Smooth muscle cell of the umbilical artery (primary cell): ENCODE data around the gene FMNL1. TPM values are rescaled to one million over a fixed set of nuclear protein-coding genes. Genes with fewer than 3 reads are reported as not detected.

Experiments used
- total RNA-seq: library from RNA; depleted of rRNA; stranded (reverse); fragments of >200 nt; gene quantifications from 2 replicates; pipeline ENCODE4 v1.2.3, GENCODE V29; 2014

Gene FMNL1
- 1.9 and 2.7 TPM in 2 replicates for total RNA-seq

DNA sequence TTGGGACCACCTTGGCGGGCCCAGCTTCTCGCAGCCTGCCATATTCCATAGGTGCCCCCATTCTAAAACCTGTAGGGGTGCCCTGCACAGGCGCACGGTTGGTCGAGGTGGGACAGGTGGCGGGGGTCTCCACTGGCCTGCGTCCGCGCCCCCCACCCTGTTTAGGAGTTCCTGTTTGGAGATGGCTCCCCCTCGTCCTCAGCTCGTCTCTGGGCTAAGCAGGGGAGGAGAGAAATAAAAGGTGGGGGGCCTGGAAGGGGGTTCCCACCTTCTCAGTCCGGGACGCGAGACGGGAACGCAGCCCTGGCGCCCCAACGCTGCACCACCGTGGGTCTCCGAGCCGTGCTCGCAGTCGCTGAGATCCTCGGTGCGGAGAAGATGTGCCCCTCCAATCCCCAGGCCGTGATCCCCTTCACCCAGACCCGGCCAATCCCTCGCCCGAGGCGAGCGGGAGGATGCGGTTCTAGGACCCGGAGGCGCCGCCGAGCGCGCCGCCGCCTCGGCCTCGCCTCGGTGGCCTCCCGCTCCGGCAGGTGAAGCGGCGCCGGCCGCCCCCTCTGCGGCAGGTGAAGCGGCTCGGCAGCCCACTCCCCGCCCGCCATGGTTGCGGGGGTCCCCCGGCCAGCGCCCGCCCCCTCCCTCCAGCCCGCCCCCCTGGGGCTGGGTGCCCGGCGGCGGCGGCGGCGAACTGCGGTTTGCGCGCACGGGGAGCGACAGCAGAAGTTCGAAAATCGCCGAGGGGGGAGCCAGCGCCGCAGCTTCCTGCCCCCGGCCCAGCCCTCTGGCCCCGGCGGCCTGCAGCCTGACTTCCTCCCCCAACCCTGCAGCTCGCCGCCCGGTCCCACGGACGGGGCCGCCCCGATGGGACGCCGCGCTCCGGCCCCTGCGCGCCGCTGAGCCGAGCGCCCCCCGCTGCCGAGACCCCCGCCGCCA is at the start of gene FMNL1:
Gene FMNL1, plus strand, starts transcription at position 805 of the 933 bp plus-strand sequence. CDS start 240 bp downstream, outside the sequence.

GRCh38 chr17:45261577-45262515 is 40.2 kb downstream of the FMNL1 start, which contains the start of gene SPATA32:
TSS of gene SPATA32 (minus strand) at chr17:45262094. CDS start at chr17:45262016, 78 bp downstream.

Other genes starting within 250 kb of the FMNL1 start
- gene DCAKD, start 170.3 kb upstream of the FMNL1 start, total RNA-seq: 36.5 and 60.8 TPM in 2 replicates
- 71.6 and 108 TPM in 2 replicates for gene NMT1, start 160.6 kb upstream of the FMNL1 start, total RNA-seq
- gene PLCD3, start 89.4 kb upstream of the FMNL1 start, total RNA-seq: 49.9 and 55.8 TPM in 2 replicates
- gene ACBD4, start 86.2 kb upstream of the FMNL1 start, total RNA-seq: 3.5 and 5.0 TPM in 2 replicates
- gene HEXIM1, start 73.4 kb upstream of the FMNL1 start, total RNA-seq: 9.8 and 10.5 TPM in 2 replicates
- gene HEXIM2, start 60.0 kb upstream of the FMNL1 start, total RNA-seq: 2.4 and 4.2 TPM in 2 replicates
- not detected in 2 replicates for gene SPATA32, start 40.2 kb downstream of the FMNL1 start, total RNA-seq
- gene MAP3K14, start 95.1 kb downstream of the FMNL1 start, total RNA-seq: 1.5 and 3.4 TPM in 2 replicates
- 0.59 and 2.7 TPM in 2 replicates for gene ARHGAP27, start 211.0 kb downstream of the FMNL1 start, total RNA-seq